NCI-H2029 treated with DMSO at 0.1 percent for 48 hours (cell line): ENCODE data around the gene CCBE1.

Experiments used
- DNase-seq: peaks from one replicate; lab custom pipeline; 2025; lab: John Stamatoyannopoulos, UW

The CCBE1 gene

GRCh38 chr18:59388817-59389216 is 308.4 kb downstream of the CCBE1 start:
- no peak for DNase-seq

- peak; percentile 25 for DNase-seq
These were observed 309.3 kb downstream of the CCBE1 start for GRCh38 chr18:59387687-59388565.

- DNase-seq, result no peak
These were observed 310.1 kb downstream of the CCBE1 start for GRCh38 chr18:59386909-59387686.

GRCh38 chr18:59385191-59385590 is 312.0 kb downstream of the CCBE1 start:
- DNase-seq, result no peak

- no peak for DNase-seq
These were observed 313.4 kb downstream of the CCBE1 start for GRCh38 chr18:59383851-59384250.

GRCh38 chr18:59382383-59382782 is 314.8 kb downstream of the CCBE1 start:
- no peak for DNase-seq

- DNase-seq, result no peak
These were observed 315.3 kb downstream of the CCBE1 start for GRCh38 chr18:59381949-59382348.
